Measurements from ENCODE around the gene TRAPPC3.
"Not testable (repeated sequence)": the region's sequence is repeated elsewhere in the genome, so short reads cannot be mapped to it uniquely, and the experiment has no call there.

Gene TRAPPC3

GRCh38 chr1:36196805-36197204 lies 47.5 kb upstream of the TRAPPC3 start:
- H3K9me3 ChIP-seq (ENCODE audit: control insufficient read depth, insufficient read depth, low read depth, low read length); H3K36me3 ChIP-seq (ENCODE audit: control insufficient read depth in 2 of 2, insufficient read depth in 1 of 2, low read length in 2 of 2); H3K4me1 ChIP-seq (ENCODE audit: control insufficient read depth, insufficient read depth, low read length); H3K27ac ChIP-seq (ENCODE audit: extremely low read depth, low read depth, low read length); H3K4me3 ChIP-seq (ENCODE audit: low read depth, low read length): not testable (repeated sequence)
- CTCF ChIA-PET: interaction anchor here (0.5 to 1.2 kb wide), 3 partner anchors 8 to 321 kb away, joined by 3 to 6 read pairs (median 4); no protein-coding TSS in a partner anchor
- POLR2A ChIA-PET: interaction anchor here (0.6 to 1.0 kb wide), 3 partner anchors 8 to 21 kb away, joined by 3 to 10 read pairs (median 4); no protein-coding TSS in a partner anchor
- peak; percentile 37; the same call in 1 of the 2 replicates for TF ChIP-seq ZBTB8A (tag by site-specific recombination; IDR thresholded peaks at IDR 0.05)

GRCh38 chr1:36187800-36188593 lies 38.7 kb upstream of the TRAPPC3 start:
- H3K9me3 ChIP-seq (ENCODE audit: control insufficient read depth, insufficient read depth, low read depth, low read length): no peaks in the 10 kb centered on the region
- no peak overlapping the region for H3K4me3 ChIP-seq (ENCODE audit: low read depth, low read length)
- H3K4me1 ChIP-seq (ENCODE audit: control insufficient read depth, insufficient read depth, low read length): no peaks in the 10 kb centered on the region
- ChIA-PET CTCF (interaction anchor here (0.6 to 5.3 kb wide), 42 partner anchors 9 to 291 kb away, joined by 3 to 132 read pairs (median 6); partner anchors contain the start of genes MAP7D1 and TRAPPC3), POLR2A (interaction anchor here (0.5 to 2.9 kb wide), 5 partner anchors 9 to 127 kb away, joined by 3 to 26 read pairs (median 6); partner anchors contain the start of genes MAP7D1 and TRAPPC3)
- H3K36me3 ChIP-seq (ENCODE audit: control insufficient read depth in 2 of 2, insufficient read depth in 1 of 2, low read length in 2 of 2): no peaks in the 10 kb centered on the region
- no peak overlapping the region; the same call in 1 of the 2 replicates for H3K27ac ChIP-seq (ENCODE audit: extremely low read depth, low read depth, low read length)
- no peak for TF ChIP-seq ZNF792 (tag by site-specific recombination; IDR thresholded peaks at IDR 0.05)
- peak; percentile 87 for TF ChIP-seq ZFHX2 (tag by site-specific recombination; conservative IDR thresholded peaks at IDR 0.05)
- peak; percentile 56 for TF ChIP-seq IKZF3 (tag by site-specific recombination; IDR thresholded peaks at IDR 0.05)
- no peak for TF ChIP-seq ZNF629 (tag by site-specific recombination; IDR thresholded peaks at IDR 0.05)
- peak; percentile 87 for TF ChIP-seq EGR2 (tag by site-specific recombination; IDR thresholded peaks at IDR 0.05; ENCODE audit: low read depth)
- TF ChIP-seq TRIM28 (IDR thresholded peaks at IDR 0.05; ENCODE audit: borderline replicate concordance, low read length): peak; percentile 80; the same call in 1 of the 2 replicates
- no peak for TF ChIP-seq ZNF223 (tag by site-specific recombination; IDR thresholded peaks at IDR 0.05)
- peak; percentile 25; the same call in 1 of the 2 replicates for TF ChIP-seq ZEB2 (tag by site-specific recombination; IDR thresholded peaks at IDR 0.05)
- peak; percentile 46 for TF ChIP-seq SP2 (tag by site-specific recombination; IDR thresholded peaks at IDR 0.05)
- TF ChIP-seq ZNF621 (tag by site-specific recombination; IDR thresholded peaks at IDR 0.05): no peak
- TF ChIP-seq ZSCAN30 (tag by site-specific recombination; IDR thresholded peaks at IDR 0.05): peak; percentile 70; the same call in 1 of the 2 replicates
- TF ChIP-seq ZBTB8A (tag by site-specific recombination; IDR thresholded peaks at IDR 0.05): peak; percentile 71
- peak; percentile 92 for TF ChIP-seq ZNF654 (tag by site-specific recombination; IDR thresholded peaks at IDR 0.05; ENCODE audit: low read depth)
- 0 out of 2 replicates have a peak, but pooled peaks have one; percentile 19 for TF ChIP-seq ZXDB (tag by site-specific recombination; IDR thresholded peaks at IDR 0.05)
- TF ChIP-seq ZBTB17 (tag by site-specific recombination; IDR thresholded peaks at IDR 0.05): peak; percentile 81; the same call in 1 of the 2 replicates
- TF ChIP-seq ZNF692 (tag by site-specific recombination; IDR thresholded peaks at IDR 0.05): peak; percentile 97
- TF ChIP-seq KLF16 (tag by site-specific recombination; IDR thresholded peaks at IDR 0.05): no peak
- TF ChIP-seq GFI1B (tag by site-specific recombination; IDR thresholded peaks at IDR 0.05): no peak
- TF ChIP-seq, protein P1, sequence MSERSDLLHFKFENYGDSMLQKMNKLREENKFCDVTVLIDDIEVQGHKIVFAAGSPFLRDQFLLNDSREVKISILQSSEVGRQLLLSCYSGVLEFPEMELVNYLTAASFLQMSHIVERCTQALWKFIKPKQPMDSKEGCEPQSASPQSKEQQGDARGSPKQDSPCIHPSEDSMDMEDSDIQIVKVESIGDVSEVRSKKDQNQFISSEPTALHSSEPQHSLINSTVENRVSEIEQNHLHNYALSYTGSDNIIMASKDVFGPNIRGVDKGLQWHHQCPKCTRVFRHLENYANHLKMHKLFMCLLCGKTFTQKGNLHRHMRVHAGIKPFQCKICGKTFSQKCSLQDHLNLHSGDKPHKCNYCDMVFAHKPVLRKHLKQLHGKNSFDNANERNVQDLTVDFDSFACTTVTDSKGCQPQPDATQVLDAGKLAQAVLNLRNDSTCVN (tag by site-specific recombination; optimal IDR thresholded peaks at IDR 0.05): peak; percentile 22
- TF ChIP-seq ZNF626 (tag by site-specific recombination; IDR thresholded peaks at IDR 0.05): no peak
- TF ChIP-seq ZBTB20 (tag by site-specific recombination; IDR thresholded peaks at IDR 0.05): peak; percentile 30; the same call in 1 of the 2 replicates
- peak; percentile 85 for TF ChIP-seq ZNF2 (tag by site-specific recombination; IDR thresholded peaks at IDR 0.05)
- TF ChIP-seq ZSCAN18 (tag by site-specific recombination; IDR thresholded peaks at IDR 0.05): no peak
- TF ChIP-seq ZNF19 (tag by site-specific recombination; IDR thresholded peaks at IDR 0.05; ENCODE audit: low read depth): no peak
- TF ChIP-seq ZNF366 (tag by site-specific recombination; conservative IDR thresholded peaks at IDR 0.05): peak; percentile 58; the same call in 1 of the 2 replicates
- TF ChIP-seq ZNF335 (tag by site-specific recombination; conservative IDR thresholded peaks at IDR 0.05): peak; percentile 60; the same call in 1 of the 2 replicates
- TF ChIP-seq, protein P2, sequence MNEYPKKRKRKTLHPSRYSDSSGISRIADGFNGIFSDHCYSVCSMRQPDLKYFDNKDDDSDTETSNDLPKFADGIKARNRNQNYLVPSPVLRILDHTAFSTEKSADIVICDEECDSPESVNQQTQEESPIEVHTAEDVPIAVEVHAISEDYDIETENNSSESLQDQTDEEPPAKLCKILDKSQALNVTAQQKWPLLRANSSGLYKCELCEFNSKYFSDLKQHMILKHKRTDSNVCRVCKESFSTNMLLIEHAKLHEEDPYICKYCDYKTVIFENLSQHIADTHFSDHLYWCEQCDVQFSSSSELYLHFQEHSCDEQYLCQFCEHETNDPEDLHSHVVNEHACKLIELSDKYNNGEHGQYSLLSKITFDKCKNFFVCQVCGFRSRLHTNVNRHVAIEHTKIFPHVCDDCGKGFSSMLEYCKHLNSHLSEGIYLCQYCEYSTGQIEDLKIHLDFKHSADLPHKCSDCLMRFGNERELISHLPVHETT (tag by site-specific recombination; IDR thresholded peaks at IDR 0.05): no peak
- no peak for TF ChIP-seq SALL2 (tag by site-specific recombination; IDR thresholded peaks at IDR 0.05; ENCODE audit: borderline replicate concordance)
- TF ChIP-seq ZNF560 (tag by site-specific recombination; IDR thresholded peaks at IDR 0.05; ENCODE audit: borderline replicate concordance): no peak
